Measurements from ENCODE around the gene MAP3K6. TPM values are rescaled to one million over a fixed set of nuclear protein-coding genes. Genes with fewer than 3 reads are reported as not detected.

MAP3K6 gene
- total and polyA plus RNA-seq, 2 of the 13 experiments (the other 11 are each of a cell fraction or from before 2014, with no cell fraction given), result 2.7 to 3.2 TPM

GRCh38 chr1:27392096-27392777, 25.5 kb upstream of the MAP3K6 start, which contains the start of gene GPR3 (continued):
- peak; percentile 30; the same call in 1 of the 2 replicates for TF ChIP-seq MAZ (IDR thresholded peaks at IDR 0.05; ENCODE audit: borderline replicate concordance, low read depth, low read length)
- peak; percentile 32; the same call in 1 of the 2 replicates for TF ChIP-seq MAZ (CRISPR knock-in tag; IDR thresholded peaks at IDR 0.05; ENCODE audit: low read depth)
- peak; percentile 89 for TF ChIP-seq ZNF574 (CRISPR knock-in tag; IDR thresholded peaks at IDR 0.05)
- TF ChIP-seq ARID4A (CRISPR knock-in tag; IDR thresholded peaks at IDR 0.05; ENCODE audit: borderline replicate concordance), result peak; percentile 57; the same call in 1 of the 2 replicates
- TF ChIP-seq PHF5A (CRISPR knock-in tag; IDR thresholded peaks at IDR 0.05; ENCODE audit: low read depth, unreplicated experiment), result no peak
- TF ChIP-seq RARA (CRISPR knock-in tag; IDR thresholded peaks at IDR 0.05), result no peak
- TF ChIP-seq POGK (CRISPR knock-in tag; conservative IDR thresholded peaks at IDR 0.05), result peak; percentile 79
- TF ChIP-seq SOX5 (CRISPR knock-in tag; IDR thresholded peaks at IDR 0.05; ENCODE audit: borderline replicate concordance), result peak; percentile 10; the same call in 1 of the 2 replicates
- 0 out of 2 replicates have a peak, but pooled peaks have one; percentile 8 for TF ChIP-seq TGIF2 (CRISPR knock-in tag; IDR thresholded peaks at IDR 0.05)
- peak; percentile 35; the same call in 1 of the 2 replicates for TF ChIP-seq SAFB2 (CRISPR knock-in tag; IDR thresholded peaks at IDR 0.05; ENCODE audit: borderline replicate concordance, low read depth)
- TF ChIP-seq MXD3 (CRISPR knock-in tag; IDR thresholded peaks at IDR 0.05), result no peak
- TF ChIP-seq PPARG (CRISPR knock-in tag; conservative IDR thresholded peaks at IDR 0.05), result peak; percentile 53; the same call in 1 of the 2 replicates
- TF ChIP-seq ZNF580 (CRISPR knock-in tag; IDR thresholded peaks at IDR 0.05; ENCODE audit: borderline replicate concordance, low read depth), result no peak
- peak; percentile 81; the same call in 1 of the 2 replicates for TF ChIP-seq KLF9 (CRISPR knock-in tag; IDR thresholded peaks at IDR 0.05; ENCODE audit: low read depth)
- TF ChIP-seq ZNF740 (CRISPR knock-in tag; IDR thresholded peaks at IDR 0.05), result no peak
- TF ChIP-seq ZNF235 (CRISPR knock-in tag; IDR thresholded peaks at IDR 0.05; ENCODE audit: borderline replicate concordance), result no peak
- peak; percentile 73; the same call in 1 of the 2 replicates for TF ChIP-seq ZNF33A (CRISPR knock-in tag; IDR thresholded peaks at IDR 0.05; ENCODE audit: borderline replicate concordance)
- TF ChIP-seq SIN3B (IDR thresholded peaks at IDR 0.05; ENCODE audit: low read length), result no peak
- 0 out of 2 replicates have a peak, but pooled peaks have one; percentile 49 for TF ChIP-seq ZNF816 (CRISPR knock-in tag; IDR thresholded peaks at IDR 0.05; ENCODE audit: borderline replicate concordance)
